Measurements from ENCODE around the gene ZNF516. TPM values are rescaled to one million over a fixed set of nuclear protein-coding genes. Genes with fewer than 3 reads are reported as not detected.
A peak's percentile ranks its signal among the peaks of the same experiment; 100 is the strongest.

ZNF516 gene
- polyA plus RNA-seq, 1 experiment, result 11.3 TPM

- H3K4me3 ChIP-seq (ENCODE audit: low read depth, low read length), result no peak overlapping the region; the same call in 1 of the 2 replicates
These were observed 48.5 kb downstream of the ZNF516 start for GRCh38 chr18:76446321-76447257.

DNA sequence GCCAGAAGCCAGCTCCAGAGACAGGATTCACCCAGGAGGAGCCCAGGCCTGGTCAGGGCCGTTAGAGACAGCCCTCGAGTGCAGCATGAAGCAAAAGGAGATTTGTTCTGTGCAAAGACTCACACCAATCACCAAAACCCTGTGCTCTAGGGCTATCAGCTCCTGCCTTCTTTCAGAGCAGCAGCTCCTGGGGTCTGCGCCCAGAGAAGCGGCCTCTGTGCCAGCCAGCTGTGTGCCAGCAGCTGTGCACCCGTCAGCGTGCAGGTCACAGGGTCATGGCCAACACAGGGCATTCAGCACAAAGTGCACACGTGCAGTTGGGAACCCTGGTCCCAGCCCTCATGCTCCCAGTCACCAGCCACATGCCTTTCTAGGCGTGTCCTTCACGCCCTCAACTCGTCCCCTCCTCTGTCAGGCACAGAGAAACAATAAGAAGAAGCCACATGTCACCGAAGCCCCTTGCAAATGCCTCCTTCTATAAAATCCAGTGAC is 49.3 kb downstream of the ZNF516 start:
- CTCF ChIA-PET, result interaction anchor here (0.8 to 2.3 kb wide), 6 partner anchors 20 to 241 kb away, joined by 3 to 8 read pairs (median 4); no protein-coding TSS in a partner anchor
- no peak for DNase-seq (ENCODE audit: low read depth)
- POLR2A ChIA-PET, result no interaction called here
- no peak overlapping the region for H3K4me3 ChIP-seq (ENCODE audit: low read depth, low read length)
- H3K36me3 ChIP-seq (ENCODE audit: control insufficient read depth, insufficient read depth, low read length), result peaks cover 17% of the 10 kb centered on the region
- no peak for TF ChIP-seq CTCF (IDR thresholded peaks at IDR 0.05; ENCODE audit: insufficient read depth, low read depth, low read length)
- H3K27me3 ChIP-seq (ENCODE audit: control insufficient read depth, insufficient read depth, low read length), result no peaks in the 10 kb centered on the region

More at GRCh38 chr18:76446321-76447257, 48.5 kb downstream of the ZNF516 start:
- TF ChIP-seq CTCF (IDR thresholded peaks at IDR 0.05; ENCODE audit: insufficient read depth, low read depth, low read length), result no peak
- CTCF ChIA-PET, result interaction anchor here (1.0 to 1.8 kb wide), 4 partner anchors 21 to 241 kb away, joined by 3 to 5 read pairs (median 4); no protein-coding TSS in a partner anchor
- no peaks in the 10 kb centered on the region for H3K27me3 ChIP-seq (ENCODE audit: control insufficient read depth, insufficient read depth, low read length)
- peaks cover 11% of the 10 kb centered on the region for H3K36me3 ChIP-seq (ENCODE audit: control insufficient read depth, insufficient read depth, low read length)
- POLR2A ChIA-PET, result no interaction called here
- no peak for DNase-seq (ENCODE audit: low read depth)

DNA sequence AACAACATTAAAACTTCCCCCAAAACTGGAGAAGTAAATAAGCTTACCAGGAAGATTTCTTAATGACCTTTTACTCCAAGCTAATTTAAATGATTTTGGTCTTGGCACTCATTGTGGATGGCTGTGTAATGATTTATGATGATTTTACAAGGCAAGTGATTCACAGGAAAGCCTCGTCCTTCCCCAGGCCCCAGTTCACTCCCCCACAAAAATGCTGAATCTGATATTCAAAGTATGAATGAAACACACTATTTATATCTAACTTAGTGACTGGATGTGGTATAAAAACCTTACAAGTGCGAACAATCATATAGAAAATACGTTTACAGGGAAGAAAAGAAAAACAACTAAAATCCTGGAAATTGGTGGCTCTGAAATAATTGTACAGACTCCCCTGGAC is 49.8 kb downstream of the ZNF516 start:
- Histone ChIP-seq H3K27me3 (ENCODE audit: control insufficient read depth, insufficient read depth, low read length) (no peaks in the 10 kb centered on the region), H3K4me3 (ENCODE audit: low read depth, low read length) (no peak overlapping the region), H3K36me3 (ENCODE audit: control insufficient read depth, insufficient read depth, low read length) (peaks cover 19% of the 10 kb centered on the region)
- POLR2A ChIA-PET, result no interaction called here
- DNase-seq (ENCODE audit: low read depth), result peak; percentile 74
- no peak for TF ChIP-seq CTCF (IDR thresholded peaks at IDR 0.05; ENCODE audit: insufficient read depth, low read depth, low read length)
- CTCF ChIA-PET, result interaction anchor here (0.8 to 2.3 kb wide), 5 partner anchors 20 to 242 kb away, joined by 3 to 8 read pairs (median 3); no protein-coding TSS in a partner anchor

GRCh38 chr18:76444446-76445105 is 50.5 kb downstream of the ZNF516 start:
- TF ChIP-seq CTCF (IDR thresholded peaks at IDR 0.05; ENCODE audit: insufficient read depth, low read depth, low read length), result no peak
- CTCF ChIA-PET, result interaction anchor here (0.9 to 2.3 kb wide), 4 partner anchors 19 to 49 kb away, joined by 3 to 8 read pairs (median 4); no protein-coding TSS in a partner anchor
- no peaks in the 10 kb centered on the region for H3K27me3 ChIP-seq (ENCODE audit: control insufficient read depth, insufficient read depth, low read length)

More at GRCh38 chr18:76444446-76445105, 50.5 kb downstream of the ZNF516 start:
- POLR2A ChIA-PET, result interaction anchor here (0.5 kb wide), 1 partner anchor 242 kb away, joined by 4 read pairs; no protein-coding TSS in a partner anchor
- Histone ChIP-seq H3K4me3 (ENCODE audit: low read depth, low read length) (no peak overlapping the region), H3K36me3 (ENCODE audit: control insufficient read depth, insufficient read depth, low read length) (peaks cover 19% of the 10 kb centered on the region)
- DNase-seq (ENCODE audit: low read depth), result no peak

All from BJ (cell line).